ENCODE measurements around the gene ESR2. TPM values are rescaled to one million over a fixed set of nuclear protein-coding genes. Genes with fewer than 3 reads are reported as not detected.
"Not testable (repeated sequence)": the region's sequence is repeated elsewhere in the genome, so short reads cannot be mapped to it uniquely, and the experiment has no call there.

Gene ESR2
- polyA plus RNA-seq, 10 donors = 0.25 to 0.72 (median 0.40) TPM

GRCh38 chr14:64221391-64222003, 72.7 kb downstream of the ESR2 start:
- no peak for DNase-seq

DNA sequence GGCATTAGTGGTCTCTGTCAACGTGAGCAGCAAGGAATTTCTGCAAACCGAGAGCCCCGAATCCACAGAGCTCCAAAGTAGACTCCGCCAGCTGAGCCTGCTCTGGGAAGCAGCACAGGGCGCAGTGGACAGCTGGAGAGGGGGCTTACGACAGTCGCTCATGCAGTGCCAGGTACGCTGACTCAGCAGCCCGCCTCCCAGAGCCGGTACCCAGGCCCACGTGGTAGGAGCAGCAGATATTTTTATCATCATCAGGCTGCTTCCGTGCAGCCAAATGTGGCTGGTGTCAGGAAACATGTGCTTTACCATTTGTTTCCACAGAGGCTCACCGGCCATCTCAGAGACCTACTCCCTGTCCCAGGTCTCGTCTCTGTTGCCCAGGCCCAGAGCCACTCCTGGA, 73.7 kb downstream of the ESR2 start:
- peak; percentile 49 to 60 (median 52) for DNase-seq

DNA sequence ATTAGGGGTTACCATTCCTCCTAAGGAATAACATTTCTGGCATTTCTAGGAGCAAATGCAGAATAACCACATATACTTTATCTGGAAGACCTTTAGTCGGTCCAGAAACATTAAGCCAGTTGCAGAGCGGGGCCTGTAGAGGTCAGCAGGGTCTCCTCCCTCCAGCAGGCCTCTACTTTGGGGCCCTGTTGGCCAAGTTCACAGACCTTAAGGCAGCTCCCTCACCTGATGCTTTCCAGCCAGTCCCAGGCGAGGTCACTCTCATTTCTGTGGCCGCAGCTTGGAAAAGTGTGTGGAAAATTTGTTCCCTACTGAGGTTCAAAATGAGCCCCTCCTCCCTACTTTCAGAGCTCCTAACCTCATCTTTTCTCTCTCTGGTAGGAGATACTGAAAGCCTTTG, 74.1 kb downstream of the ESR2 start:
- DNase-seq = no peak

- no peak for DNase-seq
These were observed 75.6 kb downstream of the ESR2 start for GRCh38 chr14:64218344-64219240.

- no peak for DNase-seq
These were observed 76.3 kb downstream of the ESR2 start for GRCh38 chr14:64217834-64218233.

DNA sequence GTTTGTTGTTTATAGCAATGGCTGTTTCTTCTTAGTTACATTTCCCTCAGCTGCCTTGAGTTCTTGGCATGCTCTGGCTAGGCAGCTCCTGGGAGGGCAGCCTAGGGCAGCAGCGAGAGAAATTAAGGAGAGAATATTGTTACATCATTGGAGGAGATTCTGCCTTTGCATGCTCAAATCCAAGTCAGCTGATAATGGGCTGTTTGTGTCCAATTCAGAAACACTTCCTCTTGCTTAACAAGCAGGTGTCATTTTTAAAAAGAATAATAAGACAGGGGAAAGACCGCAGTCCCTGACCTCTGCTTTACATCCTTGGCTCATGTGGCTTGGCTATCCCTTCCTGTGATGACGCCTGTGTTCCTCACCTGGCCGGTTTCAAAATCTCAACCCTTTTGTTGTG, 76.9 kb downstream of the ESR2 start:
- DNase-seq = no peak

DNA sequence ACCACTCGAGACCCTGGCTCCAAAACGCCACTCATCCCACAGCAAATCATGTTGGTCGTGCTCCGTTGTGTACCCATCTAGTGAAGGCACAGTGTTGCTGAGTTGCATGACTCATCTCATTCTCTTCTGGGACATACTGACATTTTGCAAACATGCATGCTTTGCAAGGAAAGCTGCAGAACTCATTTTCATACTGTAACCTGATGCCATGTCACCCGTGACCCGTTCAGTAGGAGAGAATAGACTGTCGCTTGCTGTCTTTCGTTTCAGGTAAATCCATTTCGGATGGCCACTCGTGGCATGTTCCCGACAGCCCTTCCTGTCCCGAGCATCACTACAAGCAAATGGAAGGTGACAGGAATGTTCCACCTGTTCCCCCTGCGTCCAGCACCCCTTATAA, 78.2 kb downstream of the ESR2 start:
- no peak for DNase-seq

DNA sequence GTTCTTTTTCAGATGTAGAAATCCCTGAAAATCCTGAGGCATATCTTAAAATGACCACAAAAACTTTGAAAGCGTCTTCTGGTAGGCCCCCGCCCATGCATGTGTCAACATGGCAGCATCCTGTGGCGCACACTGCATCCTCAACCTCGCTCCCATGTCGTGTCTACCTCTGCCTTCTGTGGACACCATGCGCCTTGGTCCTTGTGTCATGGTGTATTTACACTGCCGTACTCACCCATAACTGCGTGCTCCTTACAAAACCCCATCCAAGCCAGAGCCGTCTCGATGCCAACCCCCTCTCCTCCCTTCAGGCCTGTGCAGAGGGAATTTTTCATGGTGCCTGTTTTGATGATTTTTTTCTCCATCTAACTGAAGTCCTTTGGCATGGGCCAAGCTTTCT, 78.9 kb downstream of the ESR2 start:
- DNase-seq = no peak

DNA sequence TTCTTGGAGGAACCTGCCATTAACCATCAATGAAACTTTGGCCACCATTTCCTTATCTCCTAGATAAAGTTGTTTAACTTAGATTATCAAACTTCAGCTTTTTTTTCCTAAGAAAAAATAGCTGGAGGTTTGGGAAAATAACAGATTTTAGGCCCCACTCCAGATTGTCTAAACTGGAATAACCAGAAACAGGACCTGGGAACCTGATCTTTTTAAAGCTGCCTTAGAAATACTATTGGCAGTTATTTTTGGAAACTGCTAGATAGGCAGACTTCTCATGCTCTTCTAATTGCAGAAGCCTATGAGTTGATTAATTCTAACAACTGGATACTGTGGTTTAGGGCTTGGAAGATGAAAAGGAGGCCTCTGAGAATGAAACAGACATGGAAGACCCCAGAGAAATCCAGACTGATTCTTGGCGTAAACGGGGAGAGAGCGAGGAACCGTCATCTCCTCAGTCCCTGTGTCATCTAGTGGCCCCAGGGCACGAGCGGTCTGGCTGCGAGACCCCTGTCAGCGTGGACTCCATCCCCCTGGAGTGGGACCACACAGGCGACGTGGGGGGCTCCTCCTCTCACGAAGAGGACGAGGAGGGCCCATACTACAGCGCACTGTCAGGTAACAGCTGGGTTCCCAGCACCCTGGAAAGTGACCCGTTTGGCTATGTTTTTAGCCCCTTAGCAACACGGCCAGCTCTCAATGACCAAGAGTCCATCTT, 80.2 kb downstream of the ESR2 start:
- DNase-seq = no peak

DNA sequence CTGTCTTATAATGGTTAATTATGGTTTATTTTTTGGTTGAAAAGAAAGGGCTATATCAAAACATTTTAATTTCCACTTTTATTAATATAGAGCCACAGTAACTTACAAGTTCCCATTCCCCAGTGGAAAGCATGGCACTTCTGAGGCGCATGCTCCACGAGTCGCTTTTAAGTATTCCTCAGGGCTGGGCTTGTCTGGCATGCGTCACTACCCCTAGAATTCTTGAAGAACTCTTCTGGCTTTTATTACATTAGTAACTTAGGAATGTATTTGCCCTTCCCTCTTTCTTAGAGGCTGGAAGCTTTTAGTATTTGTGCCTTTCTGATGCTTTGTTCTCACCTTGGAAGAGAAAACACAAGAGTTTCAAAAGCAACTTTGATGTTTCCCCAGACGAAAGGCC, 81.1 kb downstream of the ESR2 start:
- DNase-seq = no peak

DNA sequence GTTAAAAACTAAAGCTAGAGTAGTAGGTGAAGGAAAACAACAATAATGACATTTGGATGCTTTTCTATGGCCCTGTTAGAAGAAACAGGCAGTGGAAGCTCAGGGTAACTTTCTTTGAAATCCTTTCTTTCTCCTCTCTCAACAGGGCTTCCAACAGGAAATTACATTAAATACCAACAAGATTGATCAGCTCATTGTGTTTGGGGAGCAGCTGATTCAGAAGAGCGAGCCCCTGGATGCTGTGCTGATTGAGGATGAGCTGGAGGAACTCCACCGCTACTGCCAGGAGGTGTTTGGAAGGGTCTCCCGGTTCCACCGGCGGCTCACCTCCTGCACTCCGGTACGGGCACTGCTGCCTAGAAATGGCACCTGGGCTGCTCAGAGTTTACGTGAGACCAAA, 81.5 kb downstream of the ESR2 start:
- no peak for DNase-seq

GRCh38 chr14:64210912-64211311, 83.3 kb downstream of the ESR2 start:
- not testable (repeated sequence) for DNase-seq

GRCh38 chr14:64210216-64210615, 84.0 kb downstream of the ESR2 start:
- no peak for DNase-seq

DNA sequence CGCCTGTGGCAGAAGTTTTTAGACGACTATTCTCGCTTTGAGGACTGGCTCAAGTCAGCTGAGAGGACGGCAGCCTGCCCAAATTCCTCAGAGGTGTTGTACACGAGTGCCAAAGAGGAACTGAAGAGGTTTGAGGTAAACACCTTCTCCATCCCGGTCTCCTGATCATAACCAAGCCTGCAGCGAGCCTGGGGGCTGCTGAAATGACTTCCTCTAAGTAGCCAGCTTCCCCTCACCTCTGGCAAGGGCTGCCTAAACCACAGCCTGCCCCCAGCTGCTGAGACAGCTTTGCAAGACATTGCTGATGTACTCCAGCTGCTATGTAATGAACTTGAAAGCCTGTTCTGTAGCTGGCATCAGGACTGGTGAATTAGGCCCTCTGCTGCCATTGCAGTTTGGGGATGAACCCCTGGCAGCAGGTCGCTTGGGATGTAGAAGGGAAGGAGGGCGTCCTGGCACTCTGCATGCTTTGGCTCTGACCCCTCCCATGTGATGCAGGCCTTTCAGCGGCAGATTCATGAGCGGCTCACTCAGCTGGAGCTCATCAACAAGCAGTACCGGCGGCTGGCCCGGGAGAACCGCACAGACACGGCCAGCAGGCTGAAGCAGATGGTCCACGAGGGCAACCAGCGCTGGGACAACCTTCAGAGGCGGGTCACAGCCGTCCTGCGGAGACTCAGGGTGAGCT, 84.6 kb downstream of the ESR2 start:
- peak in 2 of 3 donors; percentile 25 to 64 for DNase-seq

DNA sequence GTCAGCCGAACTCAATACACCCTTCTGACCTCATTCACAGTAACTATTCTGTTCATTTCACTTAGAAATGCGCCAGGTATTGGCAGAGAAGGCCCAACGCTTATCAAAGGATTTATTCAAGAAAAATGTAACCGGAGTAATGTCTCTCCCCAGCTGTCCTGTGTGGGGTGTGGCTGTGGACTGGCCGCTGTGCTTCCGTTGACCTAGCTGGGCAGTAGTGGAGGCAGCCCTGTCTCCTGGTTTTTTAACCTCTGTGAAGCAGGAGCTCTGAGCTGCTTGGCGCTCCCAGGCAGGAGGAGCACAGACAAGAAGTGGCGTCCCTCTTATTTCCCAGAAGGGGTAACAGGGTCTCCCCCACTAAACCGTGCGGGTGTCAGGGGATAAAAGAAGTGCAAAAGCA, 85.2 kb downstream of the ESR2 start:
- no peak for DNase-seq

GRCh38 chr14:64208261-64208660, 85.9 kb downstream of the ESR2 start:
- DNase-seq = no peak

GRCh38 chr14:64203366-64204006, 90.7 kb downstream of the ESR2 start:
- DNase-seq = no peak

- DNase-seq = no peak
These were observed 91.5 kb downstream of the ESR2 start for GRCh38 chr14:64202716-64203115.

- no peak for DNase-seq
These were observed 92.1 kb downstream of the ESR2 start for GRCh38 chr14:64201921-64202545.

DNA sequence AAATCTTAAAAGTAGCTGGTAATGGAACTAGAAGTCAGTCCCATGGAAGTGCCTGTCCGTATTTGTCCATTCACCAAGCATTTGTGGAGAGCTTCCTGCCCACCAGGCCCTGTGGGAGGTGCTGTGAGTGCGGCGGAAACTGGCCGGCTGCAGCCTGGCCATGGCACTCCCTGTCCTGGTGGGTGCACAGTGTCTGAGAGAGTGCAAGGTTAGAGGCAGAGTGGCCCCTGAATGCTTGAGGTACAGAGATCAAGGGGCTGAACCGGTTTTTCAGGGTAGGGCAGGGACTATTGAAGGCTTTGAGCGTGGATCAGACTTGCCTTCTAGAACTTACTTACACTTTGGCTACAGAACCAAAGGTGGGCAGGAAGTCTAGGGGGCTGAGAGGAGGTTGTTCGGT, 92.9 kb downstream of the ESR2 start:
- DNase-seq = no peak

GRCh38 chr14:64200170-64200569, 94.0 kb downstream of the ESR2 start:
- DNase-seq = no peak

Measured in muscle of back (tissue), 11 donors.